GM12878 (cell line): ENCODE results near the gene VSX2. TPM values are rescaled to one million over a fixed set of nuclear protein-coding genes. Genes with fewer than 3 reads are reported as not detected.

ENCODE experiments used
- ATAC-seq: fragments of 200-7000 bp; cut with Tn5 transposase; 3 replicates; pipeline ENCODE4 v1.9.1; 2020; ENCODE audit warnings: mild to moderate bottlenecking, moderate library complexity
- BruUV-seq: library from RNA; stranded (reverse); fragments of 400-500 nt; replicated peaks from 2 replicates; lab custom pipeline; 2021; lab: Mats Ljungman, UMichigan
- CTCF ChIA-PET: fragments of 300-600 bp; sonication (Branson Sonifier 250); formaldehyde crosslinking; extraction: SDS; loops from one replicate; lab custom pipeline; 2021; ENCODE audit warnings: inconsistent platforms; lab: Yijun Ruan, JAX
- POLR2A ChIA-PET: fragments of 350-600 bp; formaldehyde crosslinking; extraction: SDS; loops from one replicate; lab custom pipeline; 2021; ENCODE audit warnings: inconsistent platforms; lab: Charles Lee
- RAD21 ChIA-PET: fragments of 300-600 bp; sonication (Branson Sonifier 250); formaldehyde crosslinking; loops from one replicate; lab custom pipeline; 2023; ENCODE audit warnings: antibody characterized with exemption; ENCODE audit not compliant: unreplicated experiment; lab: Charles Lee
- SMC1A ChIA-PET: fragments of 300-600 bp; sonication (Branson Sonifier 250); formaldehyde crosslinking; loops from one replicate; lab custom pipeline; 2023; ENCODE audit not compliant: unreplicated experiment, uncharacterized antibody; lab: Charles Lee
- DNase-seq: peaks from one replicate; pipeline ENCODE4 v3.0.0-alpha.2; 2011; ENCODE audit warnings: low read depth, low spot score
- FAIRE-seq: peaks from 3 replicates; lab custom pipeline; 2011; peaks lifted over from hg19 to GRCh38; lab: Jason Lieb, UNC
- H2AFZ ChIP-seq: 2 replicates; pipeline ENCODE4 v1.6.0; 2011; ENCODE audit warnings: low read depth, low read length, control low read depth; ENCODE audit not compliant: control insufficient read depth
- H3K27ac ChIP-seq: 2 replicates; pipeline ENCODE4 v1.5.1; 2011; ENCODE audit warnings: control low read depth; ENCODE audit not compliant: control insufficient read depth, insufficient read depth
- H3K27me3 ChIP-seq, 2 experiments: replicated peaks in 1 of 2; 2 replicates each; pipeline versions ENCODE4 v1.6.0 to v1.6.1; 2011; ENCODE audit warnings: low read length in 1 of 2; ENCODE audit not compliant: control insufficient read depth in 2 of 2, insufficient read depth in 2 of 2
- H3K36me3 ChIP-seq, 2 experiments: 2 replicates each; pipeline ENCODE4 v1.5.1; 2011; ENCODE audit warnings: low read length in 1 of 2; ENCODE audit not compliant: control insufficient read depth in 2 of 2, insufficient read depth in 2 of 2
- H3K4me1 ChIP-seq: 2 replicates; pipeline ENCODE4 v1.6.1; 2011; ENCODE audit warnings: mild to moderate bottlenecking, low read length, moderate library complexity, mixed read lengths; ENCODE audit not compliant: control insufficient read depth, insufficient read depth
- H3K4me2 ChIP-seq: 2 replicates; pipeline ENCODE4 v1.6.0; 2011; ENCODE audit warnings: control low read depth; ENCODE audit not compliant: control insufficient read depth, insufficient read depth
- H3K4me3 ChIP-seq: fragments of 200-600 bp; sonication (generic); 2 replicates; pipeline ENCODE4 v1.5.1; 2016
- H3K79me2 ChIP-seq: 2 replicates; pipeline ENCODE4 v1.6.0; 2011; ENCODE audit warnings: low read length; ENCODE audit not compliant: control insufficient read depth, insufficient read depth
- H3K9ac ChIP-seq: 2 replicates; pipeline ENCODE4 v1.8.0; 2011; ENCODE audit warnings: low read length, control low read depth, mixed read lengths; ENCODE audit not compliant: control insufficient read depth, insufficient read depth
- H3K9me3 ChIP-seq: replicated peaks from 3 replicates; pipeline ENCODE4 v1.5.1; 2011; ENCODE audit warnings: mild to moderate bottlenecking, low read length; ENCODE audit not compliant: control insufficient read depth, insufficient read depth
- H4K20me1 ChIP-seq: 2 replicates; pipeline ENCODE4 v1.6.0; 2011; ENCODE audit not compliant: control insufficient read depth, insufficient read depth
- CBX5 ChIP-seq: sonication (generic); IDR thresholded peaks from 2 replicates; pipeline ENCODE4 v1.6.1; 2016; ENCODE audit warnings: low read depth, moderate library complexity, mild to moderate bottlenecking, inconsistent platforms
- EED ChIP-seq: sonication (generic); IDR thresholded peaks from 2 replicates; pipeline ENCODE4 v1.6.1; 2016; ENCODE audit warnings: antibody characterized with exemption, low read depth
- FOXM1 ChIP-seq: IDR thresholded peaks from 2 replicates; pipeline ENCODE4 v1.6.1; 2012; ENCODE audit warnings: low read depth, mild to moderate bottlenecking, inconsistent platforms, low read length, moderate library complexity
- HCFC1 ChIP-seq: fragments of 150-350 bp; IDR thresholded peaks from 2 replicates; pipeline ENCODE4 v1.6.1; 2014; ENCODE audit warnings: low read length
- HDAC6 ChIP-seq: fragments of 200-600 bp; sonication (generic); IDR thresholded peaks from one replicate; pipeline ENCODE4 v1.8.0; 2017; ENCODE audit warnings: antibody characterized with exemption; ENCODE audit not compliant: unreplicated experiment
- JUNB ChIP-seq: IDR thresholded peaks from 2 replicates; pipeline ENCODE4 v1.6.1; 2016; ENCODE audit warnings: antibody characterized with exemption, mild to moderate bottlenecking
- JUND ChIP-seq: IDR thresholded peaks from 2 replicates; pipeline ENCODE4 v1.6.1; 2012; ENCODE audit warnings: low read depth, mild to moderate bottlenecking, low read length, improper control_type of control experiment, moderate library complexity
- RAD21 ChIP-seq: IDR thresholded peaks from 2 replicates; pipeline ENCODE4 v1.6.1; 2011; ENCODE audit warnings: mild to moderate bottlenecking, low read depth, low read length, moderate library complexity; ENCODE audit not compliant: insufficient read depth
- SMARCA5 ChIP-seq: fragments of 450-650 bp; IDR thresholded peaks from 2 replicates; pipeline ENCODE4 v1.6.1; 2017; ENCODE audit warnings: mild to moderate bottlenecking
- TARDBP ChIP-seq: IDR thresholded peaks from 2 replicates; pipeline ENCODE4 v1.6.1; 2016; ENCODE audit warnings: borderline replicate concordance
- TCF7 ChIP-seq: IDR thresholded peaks from 2 replicates; pipeline ENCODE4 v1.6.1; 2014; ENCODE audit warnings: antibody characterized with exemption, borderline replicate concordance
- ZSCAN29 ChIP-seq: fragments of 450-650 bp; IDR thresholded peaks from 2 replicates; pipeline ENCODE4 v1.6.1; 2017; ENCODE audit warnings: mild to moderate bottlenecking, moderate library complexity
- ZZZ3 ChIP-seq: IDR thresholded peaks from 2 replicates; pipeline ENCODE4 v1.6.1; 2011; ENCODE audit warnings: low read depth; ENCODE audit not compliant: control insufficient read depth, insufficient read length
- WGBS: methylation state at CpG from one replicate; pipeline ENCODE4 v1.1.6; 2016; ENCODE audit warnings: low lambda C conversion rate; ENCODE audit not compliant: insufficient replicate concordance, insufficient coverage; ENCODE audit errors: missing lambda C conversion rate; 5-methylcytosine and 5-hydroxymethylcytosine counted together
- in situ Hi-C: fragments of 300-500 bp; cut with MboI; formaldehyde crosslinking; loops from 9 replicates; pipeline ENCODE4 v1.14.3; 2018; ENCODE audit warnings: mixed read lengths
- intact Hi-C: fragments of 100-400 bp; cut with micrococcal nuclease; formaldehyde crosslinking; loops from one replicate; pipeline ENCODE4 v1.14.2; 2022; ENCODE audit not compliant: unreplicated experiment
- polyA plus RNA-seq, 11 experiments: library from polyadenylated mRNA; depleted of rRNA in 4 of 11; unstranded in 6 of 11; stranded (reverse) in 5 of 11; fragments of >200 nt; fragmentation: Nextera tagmentation in 4 of 11; fragmentation: Illumina TruSeq in 1 of 11; extraction: Ambion mirVana in 4 of 11; extraction: Trizol in 1 of 11; gene quantifications; 1 replicate in 1 of 11; 2 replicates in 10 of 11; pipeline versions ENCODE4 v1.2.1 to v1.2.3, GENCODE V29; 2011 to 2016; ENCODE audit warnings: inconsistent platforms in 2 of 11, missing spikeins in 2 of 11, low read depth in 1 of 11
- total RNA-seq, 4 experiments: library from RNA; depleted of rRNA in 3 of 4; stranded (reverse); fragments of >200 nt in 3 of 4; fragmentation: Illumina TruSeq in 1 of 4; extraction: Trizol in 1 of 4; gene quantifications; 2 replicates each; pipeline versions ENCODE4 v1.2.1 to v1.2.3, GENCODE V29; 2013 to 2021
- TF ChIP-seq, protein P1 (sequence below): fragments of 450-650 bp; IDR thresholded peaks from 2 replicates; pipeline ENCODE4 v1.6.1; 2017; ENCODE audit warnings: low read depth, mild to moderate bottlenecking, moderate library complexity
- TF ChIP-seq, protein P2 (sequence below): IDR thresholded peaks from 2 replicates; pipeline ENCODE4 v1.6.1; 2012; ENCODE audit warnings: low read length, inconsistent platforms
- TF ChIP-seq, protein P3 (sequence below), 3 experiments: IDR thresholded peaks in 2 of 3; conservative IDR thresholded peaks in 1 of 3; 2 replicates each; pipeline ENCODE4 v1.5.1; 2011; ENCODE audit warnings: low read depth in 3 of 3, low read length in 3 of 3, mild to moderate bottlenecking in 3 of 3, control low read depth in 2 of 3, moderate library complexity in 2 of 3, inconsistent platforms in 1 of 3, mixed read lengths in 1 of 3; ENCODE audit not compliant: control insufficient read depth in 2 of 3, insufficient read depth in 1 of 3; ENCODE audit errors: extremely low read depth in 1 of 3
- TF ChIP-seq, protein P4 (sequence below): IDR thresholded peaks from 2 replicates; pipeline ENCODE4 v1.6.1; 2011; ENCODE audit warnings: borderline replicate concordance, low read depth, mild to moderate bottlenecking, moderate library complexity, mixed read lengths, low read length; ENCODE audit not compliant: insufficient read depth; ENCODE audit errors: extremely low read length

The VSX2 gene
- total and polyA plus RNA-seq, 10 of the 15 experiments (the other 5 are each of a cell fraction or from before 2014, with no cell fraction given), result 0.04 to 0.05 TPM; not detected in 8

DNA sequence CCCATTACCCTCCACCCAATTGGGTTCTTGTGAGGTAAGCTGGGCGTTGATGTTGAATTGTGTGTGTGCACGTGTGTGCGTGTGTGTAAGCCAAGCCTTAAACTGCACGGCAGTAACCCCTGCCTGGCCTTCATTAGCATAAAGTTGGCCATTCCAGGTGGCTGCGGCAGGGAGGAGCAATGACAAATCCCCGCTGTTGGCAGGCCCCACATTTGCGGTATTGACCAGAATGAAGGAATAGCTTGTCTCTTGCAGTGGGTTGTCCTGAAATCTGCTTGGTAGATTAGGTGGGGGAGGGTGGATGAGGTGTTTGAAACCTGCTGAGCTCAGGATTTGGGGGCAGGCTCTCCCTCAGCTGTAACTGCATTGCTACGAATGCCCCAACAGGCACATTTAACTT, 7.3 kb downstream of the VSX2 start:
- ChIA-PET POLR2A (no interaction called here), CTCF (interaction anchor here (0.6 to 2.4 kb wide), 7 partner anchors 8 to 135 kb away, joined by 3 to 8 read pairs (median 4); no protein-coding TSS in a partner anchor), SMC1A (interaction anchor here (0.6 to 1.0 kb wide), 2 partner anchors 36 to 316 kb away, joined by 3 to 4 read pairs; no protein-coding TSS in a partner anchor), RAD21 (no interaction called here)
- no peaks in the 10 kb centered on the region for H3K9me3 ChIP-seq
- intact Hi-C loops (no loop called here), in situ Hi-C loops (no loop called here)
- 58% methylated on average over 8 of the region's 8 CpGs for WGBS
- H2AFZ ChIP-seq, result no peak overlapping the region
- H3K4me1 ChIP-seq, result no peaks in the 10 kb centered on the region
- DNase-seq, result no peak
- H3K9ac ChIP-seq, result no peak overlapping the region
- no peak overlapping the region for H3K27ac ChIP-seq
- H3K4me2 ChIP-seq, result no peak overlapping the region
- peaks cover 10 to 12% of the 10 kb centered on the region in 2 experiments for H3K27me3 ChIP-seq
- no peak overlapping the region for H3K4me3 ChIP-seq
- H4K20me1 ChIP-seq, result no peaks in the 10 kb centered on the region
- no peaks in the 10 kb centered on the region for H3K79me2 ChIP-seq
- no peak for ATAC-seq
- no peaks in the 10 kb centered on the region for H3K36me3 ChIP-seq
- BruUV-seq, result no TSS peak
- no peak for FAIRE-seq
- TF ChIP-seq SMARCA5 (no peak), EED (no peak), JUNB (no peak), ZSCAN29 (no peak), RAD21 (no peak), TCF7 (no peak), JUND (no peak), TARDBP (no peak), FOXM1 (no peak), ZZZ3 (no peak), CBX5 (no peak), HCFC1 (no peak), HDAC6 (no peak)
- TF ChIP-seq, protein P1, sequence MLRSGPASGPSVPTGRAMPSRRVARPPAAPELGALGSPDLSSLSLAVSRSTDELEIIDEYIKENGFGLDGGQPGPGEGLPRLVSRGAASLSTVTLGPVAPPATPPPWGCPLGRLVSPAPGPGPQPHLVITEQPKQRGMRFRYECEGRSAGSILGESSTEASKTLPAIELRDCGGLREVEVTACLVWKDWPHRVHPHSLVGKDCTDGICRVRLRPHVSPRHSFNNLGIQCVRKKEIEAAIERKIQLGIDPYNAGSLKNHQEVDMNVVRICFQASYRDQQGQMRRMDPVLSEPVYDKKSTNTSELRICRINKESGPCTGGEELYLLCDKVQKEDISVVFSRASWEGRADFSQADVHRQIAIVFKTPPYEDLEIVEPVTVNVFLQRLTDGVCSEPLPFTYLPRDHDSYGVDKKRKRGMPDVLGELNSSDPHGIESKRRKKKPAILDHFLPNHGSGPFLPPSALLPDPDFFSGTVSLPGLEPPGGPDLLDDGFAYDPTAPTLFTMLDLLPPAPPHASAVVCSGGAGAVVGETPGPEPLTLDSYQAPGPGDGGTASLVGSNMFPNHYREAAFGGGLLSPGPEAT, result no peak
- TF ChIP-seq, protein P2, sequence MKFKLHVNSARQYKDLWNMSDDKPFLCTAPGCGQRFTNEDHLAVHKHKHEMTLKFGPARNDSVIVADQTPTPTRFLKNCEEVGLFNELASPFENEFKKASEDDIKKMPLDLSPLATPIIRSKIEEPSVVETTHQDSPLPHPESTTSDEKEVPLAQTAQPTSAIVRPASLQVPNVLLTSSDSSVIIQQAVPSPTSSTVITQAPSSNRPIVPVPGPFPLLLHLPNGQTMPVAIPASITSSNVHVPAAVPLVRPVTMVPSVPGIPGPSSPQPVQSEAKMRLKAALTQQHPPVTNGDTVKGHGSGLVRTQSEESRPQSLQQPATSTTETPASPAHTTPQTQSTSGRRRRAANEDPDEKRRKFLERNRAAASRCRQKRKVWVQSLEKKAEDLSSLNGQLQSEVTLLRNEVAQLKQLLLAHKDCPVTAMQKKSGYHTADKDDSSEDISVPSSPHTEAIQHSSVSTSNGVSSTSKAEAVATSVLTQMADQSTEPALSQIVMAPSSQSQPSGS, result no peak
- TF ChIP-seq, protein P3, sequence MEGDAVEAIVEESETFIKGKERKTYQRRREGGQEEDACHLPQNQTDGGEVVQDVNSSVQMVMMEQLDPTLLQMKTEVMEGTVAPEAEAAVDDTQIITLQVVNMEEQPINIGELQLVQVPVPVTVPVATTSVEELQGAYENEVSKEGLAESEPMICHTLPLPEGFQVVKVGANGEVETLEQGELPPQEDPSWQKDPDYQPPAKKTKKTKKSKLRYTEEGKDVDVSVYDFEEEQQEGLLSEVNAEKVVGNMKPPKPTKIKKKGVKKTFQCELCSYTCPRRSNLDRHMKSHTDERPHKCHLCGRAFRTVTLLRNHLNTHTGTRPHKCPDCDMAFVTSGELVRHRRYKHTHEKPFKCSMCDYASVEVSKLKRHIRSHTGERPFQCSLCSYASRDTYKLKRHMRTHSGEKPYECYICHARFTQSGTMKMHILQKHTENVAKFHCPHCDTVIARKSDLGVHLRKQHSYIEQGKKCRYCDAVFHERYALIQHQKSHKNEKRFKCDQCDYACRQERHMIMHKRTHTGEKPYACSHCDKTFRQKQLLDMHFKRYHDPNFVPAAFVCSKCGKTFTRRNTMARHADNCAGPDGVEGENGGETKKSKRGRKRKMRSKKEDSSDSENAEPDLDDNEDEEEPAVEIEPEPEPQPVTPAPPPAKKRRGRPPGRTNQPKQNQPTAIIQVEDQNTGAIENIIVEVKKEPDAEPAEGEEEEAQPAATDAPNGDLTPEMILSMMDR (IDR thresholded peaks at IDR 0.05 in 2 of 3, conservative IDR thresholded peaks at IDR 0.05 in 1 of 3; ENCODE audit: control insufficient read depth in 2 of 3, extremely low read depth in 1 of 3, insufficient read depth in 1 of 3, low read depth in 3 of 3, low read length in 3 of 3), result no peak
- TF ChIP-seq, protein P4, sequence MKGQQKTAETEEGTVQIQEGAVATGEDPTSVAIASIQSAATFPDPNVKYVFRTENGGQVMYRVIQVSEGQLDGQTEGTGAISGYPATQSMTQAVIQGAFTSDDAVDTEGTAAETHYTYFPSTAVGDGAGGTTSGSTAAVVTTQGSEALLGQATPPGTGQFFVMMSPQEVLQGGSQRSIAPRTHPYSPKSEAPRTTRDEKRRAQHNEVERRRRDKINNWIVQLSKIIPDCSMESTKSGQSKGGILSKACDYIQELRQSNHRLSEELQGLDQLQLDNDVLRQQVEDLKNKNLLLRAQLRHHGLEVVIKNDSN, result no peak
- TF ChIP-seq, all 136 proteins: peak for 0
